Tibial nerve (tissue), 4 donors: Measurements from ENCODE around the gene PCBP1.
"Not testable (repeated sequence)": the region's sequence is repeated elsewhere in the genome, so short reads cannot be mapped to it uniquely, and the experiment has no call there.

Source experiments
- CTCF ChIP-seq, 5 experiments: fragments of 200-600 bp in 3 of 5; fragments of 450-650 bp in 2 of 5; sonication (generic) in 3 of 5; IDR thresholded peaks; one replicate each; pipeline ENCODE4 v1.5.1; 2016 to 2019; ENCODE audit warnings: antibody characterized with exemption in 5 of 5, mild to moderate bottlenecking in 3 of 5, moderate library complexity in 2 of 5
- EP300 ChIP-seq, 2 donors: sonication (generic); formaldehyde crosslinking; IDR thresholded peaks; one replicate each; pipeline ENCODE4 v1.6.1; 2017; ENCODE audit warnings: antibody characterized with exemption in 2 of 2, mild to moderate bottlenecking in 1 of 2

- TF ChIP-seq CTCF, EP300 (IDR thresholded peaks at IDR 0.05): not testable (repeated sequence)
Observed at GRCh38 chr2:70134323-70134983, 47.2 kb downstream of the PCBP1 start.
